HepG2 (cell line): ENCODE data around the gene LLGL1.

Source experiments
- JUND ChIP-seq: sonication (generic); formaldehyde crosslinking; IDR thresholded peaks from 2 replicates; pipeline ENCODE4 v1.8.0; 2022; ENCODE audit warnings: mild to moderate bottlenecking, missing genetic modification reagents
- RFX5 ChIP-seq: IDR thresholded peaks from 2 replicates; pipeline ENCODE4 v1.6.1; 2011; ENCODE audit warnings: low read depth, low read length, improper control_type of control experiment
- TP53 ChIP-seq: sonication (generic); formaldehyde crosslinking; conservative IDR thresholded peaks from 2 replicates; pipeline ENCODE4 v1.4.0; 2020; ENCODE audit warnings: missing genetic modification reagents
- TF ChIP-seq, protein P1 (sequence below): sonication (generic); formaldehyde crosslinking; IDR thresholded peaks from 2 replicates; pipeline ENCODE4 v1.5.0; 2020; ENCODE audit warnings: mild to moderate bottlenecking, missing genetic modification reagents, moderate library complexity
- TF ChIP-seq, protein P2 (sequence below), 2 experiments: sonication (generic) in 1 of 2; formaldehyde crosslinking in 1 of 2; IDR thresholded peaks; 2 replicates each; pipeline versions ENCODE4 v1.5.1 to v1.6.1; 2011 to 2020; ENCODE audit warnings: borderline replicate concordance in 1 of 2, low read depth in 1 of 2, low read length in 1 of 2, mild to moderate bottlenecking in 1 of 2, missing genetic modification reagents in 1 of 2, moderate library complexity in 1 of 2

DNA sequence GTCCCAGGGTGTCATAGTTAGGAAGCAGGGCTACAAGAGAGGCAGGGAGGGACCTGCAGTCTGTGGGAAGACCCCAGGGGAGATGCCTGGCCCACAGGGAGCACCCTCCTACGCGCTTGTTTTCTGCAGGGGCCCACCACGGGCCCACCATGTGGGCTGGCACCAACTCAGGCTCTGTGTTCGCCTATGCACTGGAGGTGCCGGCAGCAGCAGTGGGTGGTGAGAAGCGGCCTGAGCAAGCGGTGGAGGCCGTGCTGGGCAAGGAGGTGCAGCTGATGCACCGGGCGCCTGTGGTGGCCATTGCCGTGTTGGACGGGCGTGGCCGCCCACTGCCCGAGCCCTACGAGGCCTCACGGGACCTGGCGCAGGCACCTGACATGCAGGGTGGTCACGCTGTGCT, 15.0 kb downstream of the LLGL1 start:
- TF ChIP-seq, protein P1, sequence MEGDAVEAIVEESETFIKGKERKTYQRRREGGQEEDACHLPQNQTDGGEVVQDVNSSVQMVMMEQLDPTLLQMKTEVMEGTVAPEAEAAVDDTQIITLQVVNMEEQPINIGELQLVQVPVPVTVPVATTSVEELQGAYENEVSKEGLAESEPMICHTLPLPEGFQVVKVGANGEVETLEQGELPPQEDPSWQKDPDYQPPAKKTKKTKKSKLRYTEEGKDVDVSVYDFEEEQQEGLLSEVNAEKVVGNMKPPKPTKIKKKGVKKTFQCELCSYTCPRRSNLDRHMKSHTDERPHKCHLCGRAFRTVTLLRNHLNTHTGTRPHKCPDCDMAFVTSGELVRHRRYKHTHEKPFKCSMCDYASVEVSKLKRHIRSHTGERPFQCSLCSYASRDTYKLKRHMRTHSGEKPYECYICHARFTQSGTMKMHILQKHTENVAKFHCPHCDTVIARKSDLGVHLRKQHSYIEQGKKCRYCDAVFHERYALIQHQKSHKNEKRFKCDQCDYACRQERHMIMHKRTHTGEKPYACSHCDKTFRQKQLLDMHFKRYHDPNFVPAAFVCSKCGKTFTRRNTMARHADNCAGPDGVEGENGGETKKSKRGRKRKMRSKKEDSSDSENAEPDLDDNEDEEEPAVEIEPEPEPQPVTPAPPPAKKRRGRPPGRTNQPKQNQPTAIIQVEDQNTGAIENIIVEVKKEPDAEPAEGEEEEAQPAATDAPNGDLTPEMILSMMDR, result no peak
- TF ChIP-seq RFX5, result no peak
- TF ChIP-seq TP53 (CRISPR knock-in tag), result no peak
- TF ChIP-seq, protein P2, sequence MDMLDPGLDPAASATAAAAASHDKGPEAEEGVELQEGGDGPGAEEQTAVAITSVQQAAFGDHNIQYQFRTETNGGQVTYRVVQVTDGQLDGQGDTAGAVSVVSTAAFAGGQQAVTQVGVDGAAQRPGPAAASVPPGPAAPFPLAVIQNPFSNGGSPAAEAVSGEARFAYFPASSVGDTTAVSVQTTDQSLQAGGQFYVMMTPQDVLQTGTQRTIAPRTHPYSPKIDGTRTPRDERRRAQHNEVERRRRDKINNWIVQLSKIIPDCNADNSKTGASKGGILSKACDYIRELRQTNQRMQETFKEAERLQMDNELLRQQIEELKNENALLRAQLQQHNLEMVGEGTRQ (IDR thresholded peaks at IDR 0.05; ENCODE audit: low read depth, low read length), result no peak
- TF ChIP-seq, protein P2 (CRISPR knock-in tag; IDR thresholded peaks at IDR 0.05; ENCODE audit: borderline replicate concordance), result no peak
- no peak for TF ChIP-seq JUND (CRISPR knock-in tag)
